Stimulated activated CD8-positive, alpha-beta memory T cell treated with anti-CD3 and anti-CD28 coated beads, Interleukin-15, amount 100 ng/mL, for 4 hours (primary cell): Measurements from ENCODE around the gene DUS3L.

Source experiments
- DNase-seq, 2 donors: peaks; one replicate each; pipeline ENCODE4 v3.0.0-alpha.2; 2020; ENCODE audit warnings: low read depth in 2 of 2

DUS3L gene

DNA sequence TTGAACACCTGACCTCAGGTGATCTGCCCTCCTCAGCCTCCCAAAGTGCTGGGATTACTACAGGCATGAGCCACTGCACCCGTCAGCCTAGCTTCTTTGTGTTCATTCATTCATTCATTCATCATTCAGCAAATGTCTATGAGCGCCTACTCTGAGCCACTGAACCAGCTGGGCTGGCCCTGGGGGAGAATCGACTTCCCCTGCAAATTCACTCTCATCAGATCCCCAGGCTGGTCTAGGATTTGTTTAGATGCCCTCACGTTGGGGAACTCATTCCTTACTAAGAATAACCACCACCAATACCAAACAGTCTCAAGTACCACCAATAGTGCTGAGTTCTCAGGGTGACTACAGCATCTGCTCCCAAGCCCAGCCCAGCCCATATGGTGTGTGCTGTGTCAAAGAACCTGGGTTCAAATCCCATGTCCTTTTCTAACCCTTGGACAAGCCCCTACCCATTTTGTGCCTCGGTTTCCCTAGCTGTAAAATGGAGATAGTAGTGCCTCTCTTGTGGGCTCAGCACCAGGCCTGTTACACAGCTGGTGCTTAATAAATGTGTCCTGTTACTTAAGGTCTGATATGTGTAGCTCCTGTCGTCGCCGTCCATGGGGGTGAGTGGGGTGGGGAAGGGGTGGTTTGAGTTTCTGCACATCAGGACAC is 30.7 kb upstream of the DUS3L start:
- no peak for DNase-seq

- DNase-seq, result no peak
Observed at GRCh38 chr19:5820785-5821184, 29.8 kb upstream of the DUS3L start.

DNA sequence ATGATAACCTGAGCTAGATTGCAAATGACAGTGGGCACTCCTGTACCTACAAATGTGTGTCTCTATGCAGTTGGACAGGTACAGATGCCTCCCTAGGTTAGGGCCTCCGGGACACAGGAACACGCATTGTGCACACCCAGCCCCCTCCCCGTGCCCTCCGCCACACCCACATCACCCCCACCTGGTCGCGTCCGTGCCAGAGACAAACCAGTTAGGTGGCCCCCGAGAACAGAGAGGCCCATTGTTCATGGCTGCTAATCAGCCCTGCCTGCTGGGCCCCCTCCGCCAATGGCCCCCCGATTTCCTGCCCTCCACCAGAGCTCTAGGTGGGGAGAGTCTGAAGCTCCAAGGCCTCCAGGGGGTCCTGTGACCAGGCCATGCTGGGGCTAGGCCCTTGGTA is 27.6 kb upstream of the DUS3L start:
- DNase-seq, result no peak

DNA sequence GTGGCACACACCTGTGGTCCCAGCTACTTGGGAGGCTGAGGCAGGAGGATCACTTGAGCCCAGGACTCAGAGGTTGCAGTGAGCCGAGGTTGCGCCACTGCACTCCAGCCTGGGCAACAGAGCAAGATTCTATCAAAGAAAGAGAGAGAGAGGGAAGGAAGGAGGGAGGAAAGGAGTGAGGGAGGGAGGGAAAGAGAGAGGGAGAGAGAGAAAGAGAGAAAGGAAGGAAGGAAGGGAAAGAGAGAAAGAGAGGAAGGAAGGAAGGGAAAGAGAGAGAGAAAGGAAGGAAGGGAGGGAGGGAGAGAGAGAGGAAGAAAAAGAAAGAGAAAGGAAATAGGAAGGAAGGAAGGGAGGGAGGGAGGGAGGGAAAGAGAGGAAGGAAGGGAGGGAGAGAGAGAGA is 26.3 kb upstream of the DUS3L start:
- no peak for DNase-seq

DNA sequence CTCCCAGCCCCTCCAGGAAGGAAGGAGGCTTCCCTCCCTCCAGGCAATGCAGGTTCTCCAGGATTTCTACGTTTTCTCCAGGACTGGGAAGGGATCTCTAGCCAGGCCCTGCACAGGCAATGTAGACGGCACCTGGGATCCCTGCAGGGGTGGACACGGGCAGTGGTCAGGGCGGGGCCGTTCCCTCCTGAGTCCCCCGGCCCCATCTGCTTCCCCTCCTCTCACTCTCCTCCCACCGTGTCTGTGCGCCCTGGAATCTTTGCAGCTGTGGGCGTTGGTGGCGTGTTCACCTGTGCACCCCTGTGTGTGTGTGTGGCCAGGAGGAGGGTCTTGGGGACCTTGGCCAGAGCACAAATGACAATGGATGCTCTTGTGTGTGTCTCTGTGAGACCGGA is 23.9 kb upstream of the DUS3L start:
- no peak for DNase-seq

- DNase-seq, result no peak
Observed at GRCh38 chr19:5814123-5814851, 23.3 kb upstream of the DUS3L start.

DNA sequence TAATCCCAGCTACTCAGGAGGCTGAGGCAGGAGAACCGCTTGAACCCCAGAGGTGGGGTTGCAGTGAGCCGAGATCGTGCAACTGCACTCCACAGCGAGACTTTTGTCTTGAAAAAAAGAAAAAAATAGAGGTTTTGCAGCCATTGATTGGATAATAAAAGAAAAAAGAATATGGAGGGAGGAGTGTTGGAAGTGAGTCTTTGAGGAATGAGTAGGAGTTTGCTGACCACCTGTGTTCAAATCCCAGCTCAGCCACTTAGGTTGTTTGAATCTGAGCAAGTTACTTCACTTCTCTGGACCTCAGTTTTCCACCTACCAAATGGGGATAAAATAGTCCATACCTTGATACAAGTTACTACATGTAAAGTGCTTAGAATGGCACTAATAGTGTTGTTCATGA is 20.2 kb upstream of the DUS3L start:
- no peak for DNase-seq

DNA sequence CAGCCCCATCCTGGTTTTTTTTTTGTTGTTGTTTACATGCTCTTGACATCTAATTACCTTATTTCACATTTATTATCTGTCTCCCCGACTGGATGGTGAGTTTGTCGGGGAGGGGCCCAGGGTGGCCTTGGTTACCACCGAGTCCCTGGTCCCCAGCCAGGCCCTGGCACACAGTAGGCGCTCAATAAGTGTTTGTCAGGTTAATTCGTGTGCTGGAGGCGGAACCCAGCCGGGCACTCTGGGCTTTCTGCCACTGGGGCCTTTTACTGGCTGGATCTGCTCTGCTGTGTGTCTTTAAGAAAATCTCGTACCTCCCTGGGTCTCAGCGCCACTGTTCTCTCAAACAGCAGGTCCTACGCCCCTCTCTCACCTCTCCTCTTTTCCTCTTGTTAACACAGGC is 18.5 kb upstream of the DUS3L start:
- DNase-seq, result no peak

- no peak for DNase-seq
Observed at GRCh38 chr19:5809053-5809452, 18.1 kb upstream of the DUS3L start.

DNA sequence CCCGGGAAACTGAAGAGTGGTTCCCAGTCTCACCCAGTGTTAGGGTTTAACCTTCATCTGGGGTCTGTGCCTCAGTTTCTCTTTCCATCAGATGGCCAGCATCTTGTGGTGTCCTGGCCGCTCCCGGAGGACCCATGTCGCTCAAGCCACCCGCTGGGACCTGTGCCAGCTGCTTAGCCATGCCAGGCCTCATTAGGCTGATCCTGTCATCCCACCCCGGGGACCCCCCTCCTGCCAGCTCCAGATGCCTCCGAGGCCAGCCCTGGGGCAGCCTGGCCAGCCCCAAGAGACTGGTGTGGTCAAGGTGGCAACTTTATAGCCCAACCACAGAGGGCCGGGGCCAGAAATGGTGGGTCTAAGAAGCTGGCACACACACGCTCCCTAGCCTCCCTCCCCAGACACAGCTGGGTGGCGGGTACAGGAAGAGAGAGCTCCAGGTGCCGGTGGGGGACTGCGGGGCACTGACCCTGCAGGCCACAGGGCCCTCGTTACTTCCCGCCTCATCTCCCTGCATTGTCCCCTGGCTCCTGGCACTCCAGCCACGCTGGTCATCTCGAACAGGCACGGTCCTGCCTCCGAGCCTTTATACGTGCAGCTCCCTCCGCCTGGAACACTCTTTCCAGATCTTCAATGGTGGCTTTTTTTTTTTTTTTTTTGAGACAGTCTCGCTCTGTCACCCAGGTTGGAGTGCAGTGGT is 17.3 kb upstream of the DUS3L start:
- no peak for DNase-seq

- DNase-seq, result no peak
Observed at GRCh38 chr19:5806905-5807304, 15.9 kb upstream of the DUS3L start.

GRCh38 chr19:5806133-5806489 is 15.1 kb upstream of the DUS3L start:
- DNase-seq, result no peak

DNA sequence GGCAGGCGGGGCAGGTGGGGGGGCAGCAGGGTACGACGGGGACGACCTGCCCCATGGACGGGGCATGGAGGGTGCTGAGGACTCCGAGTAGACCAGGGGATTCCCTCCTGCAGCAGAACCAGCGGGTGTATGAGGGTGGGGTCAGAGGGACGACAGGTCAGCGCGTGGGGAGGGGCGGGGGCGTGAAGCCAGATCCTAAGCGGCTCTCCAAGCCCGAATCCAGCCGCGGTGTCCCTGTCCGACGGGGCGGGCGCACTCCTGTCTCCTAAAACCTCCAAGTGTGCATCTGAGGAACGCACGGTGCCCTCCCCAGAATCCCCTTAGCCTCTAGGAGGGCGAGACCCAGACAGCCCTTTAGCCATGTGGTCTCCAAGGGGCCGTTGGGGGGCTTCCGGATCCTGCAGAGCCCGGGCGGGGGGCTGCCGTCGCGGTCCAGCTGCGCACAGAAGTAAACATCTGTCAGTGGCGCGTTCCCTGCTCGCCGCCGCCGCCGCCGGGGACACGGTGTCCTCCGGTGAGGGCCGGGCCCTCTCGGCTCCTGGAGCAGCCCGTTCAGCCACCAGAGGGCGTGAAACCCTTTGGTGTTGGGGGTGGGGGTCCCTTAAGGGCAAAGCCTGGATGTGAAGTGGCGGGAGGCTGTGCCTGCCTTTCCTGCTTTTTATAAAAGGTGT is 14.6 kb upstream of the DUS3L start:
- DNase-seq, result no peak

DNA sequence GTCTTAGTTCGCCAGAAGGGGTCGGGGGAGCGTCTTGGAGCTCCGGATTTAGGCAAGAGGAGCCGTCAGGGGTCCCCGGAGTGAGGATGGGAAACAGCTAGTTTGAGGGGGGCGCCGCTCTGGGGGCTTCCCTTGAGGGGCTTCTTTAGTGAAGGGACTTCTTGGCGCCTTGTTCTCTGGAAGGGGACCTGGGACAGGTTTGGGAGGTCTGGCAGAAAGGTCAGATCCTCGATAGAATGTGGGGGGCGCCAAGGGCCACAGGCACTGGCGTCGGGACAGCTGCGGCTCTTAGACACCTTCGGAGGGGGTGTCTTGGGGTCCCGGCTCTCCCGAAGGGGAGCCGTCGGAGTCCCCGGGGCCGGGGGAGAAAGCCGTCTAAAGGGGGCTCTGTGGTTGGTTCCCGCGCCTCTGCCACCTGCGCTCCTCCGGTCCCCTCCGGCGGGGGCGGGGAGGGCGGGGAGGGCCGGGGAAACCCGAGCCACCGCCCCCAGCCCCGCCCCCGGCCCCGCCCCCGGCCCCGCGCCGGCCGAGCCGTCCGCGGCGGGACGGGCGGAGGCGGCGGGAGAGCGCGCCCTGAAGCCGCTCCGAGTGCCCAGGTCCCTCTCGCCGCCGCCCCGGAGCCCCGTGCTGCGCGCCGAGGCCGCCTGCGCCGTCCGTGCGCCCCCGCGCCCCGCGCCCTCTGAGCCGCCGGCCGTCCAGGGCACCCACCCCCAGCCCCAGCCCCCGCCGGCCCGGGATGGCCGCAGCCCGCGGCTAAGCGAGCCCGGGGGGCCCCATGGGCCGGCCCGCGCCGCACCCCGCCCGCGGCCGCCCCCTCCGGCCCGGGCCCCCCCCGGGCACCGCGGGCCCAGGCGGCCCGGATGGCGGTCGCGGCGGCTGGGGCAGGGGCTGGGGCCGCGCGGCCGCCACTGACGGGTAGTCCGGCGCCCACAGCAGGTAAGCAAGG is 13.8 kb upstream of the DUS3L start, which contains the start of gene NRTN:
NRTN (plus strand) TSS at position 552 of the 946 bp plus-strand sequence. CDS start 19,099 bp downstream, outside the sequence.
- no peak for DNase-seq

- peak; percentile 75 to 80 for DNase-seq
Observed at GRCh38 chr19:5803752-5804515, 13.0 kb upstream of the DUS3L start.

GRCh38 chr19:5803441-5803751 is 12.4 kb upstream of the DUS3L start:
- no peak for DNase-seq

GRCh38 chr19:5801796-5802619 is 11.0 kb upstream of the DUS3L start:
- DNase-seq, result no peak

DNA sequence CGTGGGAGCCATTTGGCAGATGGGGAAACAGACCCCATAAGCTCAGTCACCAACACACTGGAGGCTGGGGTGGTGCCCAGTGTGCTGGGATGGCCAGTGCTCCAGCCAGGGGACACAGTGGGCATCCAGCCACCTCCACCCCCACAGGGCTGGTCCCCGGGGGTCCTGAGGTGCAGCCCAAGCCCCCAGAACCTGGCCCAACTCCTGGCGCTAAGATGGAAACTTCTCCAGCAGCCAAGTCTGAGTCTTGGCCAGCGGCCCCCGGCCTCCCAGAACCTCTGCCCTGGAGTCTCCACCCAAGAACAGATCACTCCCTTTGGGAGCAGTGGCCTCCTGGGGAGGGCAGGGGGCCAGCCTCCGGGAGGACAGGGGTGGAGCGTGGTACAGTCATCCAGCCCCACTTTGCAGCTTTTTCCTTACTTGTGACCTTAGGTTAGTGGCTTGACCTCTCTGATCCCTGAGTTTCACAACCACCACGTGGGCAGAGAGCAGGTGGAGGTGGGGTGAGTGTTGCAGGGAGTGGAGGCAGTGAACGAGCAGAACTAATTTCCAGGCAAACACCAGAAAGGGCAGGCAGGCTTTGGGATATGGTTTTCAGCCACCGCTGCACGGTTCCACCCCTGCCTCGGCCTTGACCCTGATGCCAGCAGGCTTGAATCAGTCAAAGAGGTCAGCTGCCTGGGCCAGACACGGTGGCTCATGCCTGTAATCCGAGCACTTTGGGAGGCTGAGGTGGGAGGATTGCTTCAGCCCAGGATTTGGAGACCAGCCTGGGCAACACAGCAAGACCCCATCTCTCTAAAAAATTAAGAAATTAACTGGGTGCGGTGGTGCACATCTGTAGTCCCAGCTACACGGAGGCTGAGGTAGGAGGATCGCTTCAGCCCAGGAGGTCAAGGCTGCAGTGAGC is 9.7 kb upstream of the DUS3L start:
- no peak for DNase-seq
